ENCODE data around the gene IL10RB.
"Not testable (repeated sequence)": the region's sequence is repeated elsewhere in the genome, so short reads cannot be mapped to it uniquely, and the experiment has no call there.

The IL10RB gene

DNA sequence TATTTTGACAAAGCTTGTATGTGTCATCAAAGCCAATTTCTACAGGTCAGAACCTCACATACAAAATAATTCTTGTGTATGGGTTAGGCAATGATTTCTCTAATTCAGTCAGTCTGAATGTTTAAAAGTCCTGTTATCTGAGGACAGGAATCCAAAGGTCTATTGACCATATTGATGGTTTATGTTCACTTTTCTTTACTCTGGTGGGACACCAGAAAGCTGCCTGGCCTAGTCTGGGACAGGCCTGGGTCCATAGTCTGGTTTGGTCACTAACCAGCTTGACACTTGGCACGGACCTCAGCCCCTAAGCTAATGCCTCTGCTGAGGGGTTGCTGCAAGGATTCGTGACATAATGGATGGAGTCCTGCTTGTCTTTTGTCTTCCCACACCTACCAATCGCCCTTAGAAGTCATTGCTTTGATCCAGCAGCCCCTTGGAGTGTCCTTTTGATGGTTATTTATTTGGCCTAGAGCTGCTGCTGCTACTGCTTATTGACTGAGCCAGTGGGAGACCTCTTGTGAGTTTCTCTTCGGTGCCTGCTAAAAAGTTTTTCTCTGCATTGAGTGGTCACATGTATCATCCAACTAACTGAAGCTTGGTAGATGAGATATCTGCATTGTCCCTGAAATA lies 20.8 kb upstream of the IL10RB start:
- peaks cover 70% of the 10 kb centered on the region for H3K36me3 Mint-ChIP-seq (ENCODE audit: low read depth)
- no peak for TF ChIP-seq CTCF (IDR thresholded peaks at IDR 0.05)
- H3K9me3 Mint-ChIP-seq = peaks cover 4% of the 10 kb centered on the region
- peaks cover 4% of the 10 kb centered on the region for H3K4me1 Mint-ChIP-seq
- no peak overlapping the region for H3K4me3 Mint-ChIP-seq
- H3K27ac Mint-ChIP-seq = peak overlapping the region; percentile 13
- peaks cover 3% of the 10 kb centered on the region for H3K27me3 Mint-ChIP-seq (ENCODE audit: low read depth, poor library complexity)
- no peak for DNase-seq

GRCh38 chr21:33246506-33246905 lies 19.7 kb upstream of the IL10RB start:
- peaks cover 71% of the 10 kb centered on the region for H3K36me3 Mint-ChIP-seq (ENCODE audit: low read depth)
- DNase-seq = no peak
- no peak for TF ChIP-seq CTCF (IDR thresholded peaks at IDR 0.05)
- H3K27me3 Mint-ChIP-seq (ENCODE audit: low read depth, poor library complexity) = peaks cover 3% of the 10 kb centered on the region
- H3K27ac Mint-ChIP-seq = no peak overlapping the region
- H3K9me3 Mint-ChIP-seq = peaks cover 4% of the 10 kb centered on the region
- no peak overlapping the region for H3K4me3 Mint-ChIP-seq
- peaks cover 4% of the 10 kb centered on the region for H3K4me1 Mint-ChIP-seq

GRCh38 chr21:33246963-33247362 lies 19.2 kb upstream of the IL10RB start:
- Mint-ChIP-seq H3K9me3 (peaks cover 4% of the 10 kb centered on the region), H3K36me3 (ENCODE audit: low read depth) (peaks cover 67% of the 10 kb centered on the region), H3K27me3 (ENCODE audit: low read depth, poor library complexity) (peaks cover 3% of the 10 kb centered on the region), H3K4me3 (no peak overlapping the region), H3K27ac (no peak overlapping the region), H3K4me1 (peaks cover 4% of the 10 kb centered on the region)
- no peak for DNase-seq
- TF ChIP-seq CTCF (IDR thresholded peaks at IDR 0.05) = no peak

- Mint-ChIP-seq H3K4me3 (no peak overlapping the region), H3K27ac (no peak overlapping the region), H3K27me3 (ENCODE audit: low read depth, poor library complexity) (peaks cover 3% of the 10 kb centered on the region), H3K36me3 (ENCODE audit: low read depth) (peaks cover 65% of the 10 kb centered on the region), H3K4me1 (peaks cover 4% of the 10 kb centered on the region), H3K9me3 (no peaks in the 10 kb centered on the region)
- no peak for DNase-seq
- no peak for TF ChIP-seq CTCF (IDR thresholded peaks at IDR 0.05)
Measured at GRCh38 chr21:33247599-33247998, 18.6 kb upstream of the IL10RB start.

DNA sequence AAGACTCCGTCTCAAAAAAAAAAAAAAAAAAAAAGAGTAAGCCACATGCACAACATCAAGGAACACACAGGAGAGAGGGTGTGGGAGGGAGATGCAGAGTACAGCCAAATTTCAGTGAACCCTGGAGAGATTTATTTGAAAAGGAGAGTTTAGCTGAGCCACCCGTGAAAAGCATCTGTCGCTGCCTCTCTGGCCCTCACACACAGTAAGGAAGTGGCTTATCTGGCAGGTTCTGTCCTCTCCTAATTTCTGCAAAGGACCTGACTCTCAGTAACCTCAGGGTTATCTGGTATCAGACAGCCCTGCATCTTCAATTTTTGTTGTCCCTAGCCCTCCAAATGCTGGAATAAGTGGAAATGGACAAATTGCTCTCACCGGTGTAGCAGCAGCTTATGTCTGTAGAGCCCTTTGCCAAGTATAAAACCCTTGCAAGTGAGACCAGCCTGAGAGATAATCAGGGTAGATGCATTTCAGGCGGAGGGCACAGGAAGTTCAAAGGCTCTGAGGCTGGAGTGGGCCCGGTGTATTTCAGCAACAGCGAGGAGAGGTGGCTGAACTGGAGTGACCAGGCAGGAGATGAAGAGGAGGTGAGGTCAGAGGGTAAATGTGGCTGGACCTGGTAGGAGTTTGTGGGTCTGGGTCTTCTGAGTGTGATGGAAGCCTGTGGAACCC lies 16.7 kb upstream of the IL10RB start:
- Mint-ChIP-seq H3K27me3 (ENCODE audit: low read depth, poor library complexity) (peaks cover 3% of the 10 kb centered on the region), H3K27ac (peak overlapping the region; percentile 10), H3K4me1 (peaks cover under 1% of the 10 kb centered on the region), H3K36me3 (ENCODE audit: low read depth) (peaks cover 60% of the 10 kb centered on the region), H3K4me3 (no peak overlapping the region), H3K9me3 (no peaks in the 10 kb centered on the region)
- no peak for DNase-seq
- TF ChIP-seq CTCF (IDR thresholded peaks at IDR 0.05) = no peak

DNA sequence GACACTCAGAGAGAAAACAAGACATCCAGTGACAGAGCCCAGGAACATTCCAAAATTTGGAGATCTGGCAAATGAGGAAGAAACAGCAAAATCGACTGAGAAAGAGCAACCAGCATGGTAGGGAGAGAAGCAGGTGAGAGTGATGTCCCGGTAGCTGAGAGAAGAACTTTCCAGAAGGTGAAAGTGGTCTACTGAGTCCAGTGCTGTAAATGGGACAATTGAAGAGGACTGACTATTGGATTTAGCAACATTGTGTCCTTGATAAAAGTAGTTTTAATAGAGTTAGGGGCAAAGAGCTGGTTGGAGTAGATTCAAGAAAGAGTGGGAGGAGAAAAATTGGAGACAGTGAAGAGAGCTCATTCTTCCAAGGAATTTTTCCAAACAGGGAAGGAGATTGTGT lies 15.0 kb upstream of the IL10RB start:
- H3K36me3 Mint-ChIP-seq (ENCODE audit: low read depth) = peaks cover 48% of the 10 kb centered on the region
- H3K27ac Mint-ChIP-seq = peak overlapping the region; percentile 6
- H3K9me3 Mint-ChIP-seq = no peaks in the 10 kb centered on the region
- TF ChIP-seq CTCF (IDR thresholded peaks at IDR 0.05) = no peak
- H3K4me3 Mint-ChIP-seq = no peak overlapping the region
- H3K27me3 Mint-ChIP-seq (ENCODE audit: low read depth, poor library complexity) = peaks cover 3% of the 10 kb centered on the region
- H3K4me1 Mint-ChIP-seq = no peaks in the 10 kb centered on the region
- no peak for DNase-seq

DNA sequence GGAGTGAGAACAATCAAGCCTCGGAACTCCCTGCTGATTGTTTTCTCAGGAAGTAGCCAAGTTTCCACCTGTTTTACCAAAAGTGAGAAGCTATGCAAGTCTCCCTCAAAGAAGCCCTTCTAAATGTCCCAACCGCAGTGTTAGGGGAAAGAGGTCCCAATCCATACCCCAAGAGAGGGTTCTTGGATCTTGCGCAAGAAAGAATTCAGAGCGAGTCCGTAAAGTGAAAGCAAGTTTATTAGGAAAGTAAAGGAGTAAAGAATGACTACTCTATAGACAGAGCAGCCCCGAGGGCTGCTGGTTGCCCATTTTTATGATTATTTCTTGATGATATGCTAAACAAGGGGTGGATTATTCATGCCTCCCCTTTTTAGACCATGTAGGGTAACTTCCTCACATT lies 12.8 kb upstream of the IL10RB start:
- H3K36me3 Mint-ChIP-seq (ENCODE audit: low read depth) = peaks cover 55% of the 10 kb centered on the region
- not testable (repeated sequence) for H3K4me3 Mint-ChIP-seq; H3K27me3 Mint-ChIP-seq (ENCODE audit: low read depth, poor library complexity); H3K4me1 Mint-ChIP-seq; DNase-seq; H3K27ac Mint-ChIP-seq
- peaks cover 12% of the 10 kb centered on the region for H3K9me3 Mint-ChIP-seq

Measured in nephron progenitor cell (in vitro differentiated cells).